GM23338 (cell line): Measurements from ENCODE around the gene KCNJ10. TPM values are rescaled to one million over a fixed set of nuclear protein-coding genes. Genes with fewer than 3 reads are reported as not detected.

ENCODE experiments used
- ATAC-seq: fragments of 200-7000 bp; cut with Tn5 transposase; 3 replicates; pipeline ENCODE4 v1.9.1; 2020
- DNase-seq: peaks from one replicate; pipeline ENCODE4 v3.0.0-alpha.2; 2015; ENCODE audit warnings: low spot score
- H2AFZ ChIP-seq: fragments of 200-600 bp; sonication (generic); 2 replicates; pipeline ENCODE4 v1.8.0; 2016; ENCODE audit warnings: antibody characterized with exemption, mild to moderate bottlenecking, moderate library complexity
- H3F3A ChIP-seq: fragments of 200-600 bp; sonication (generic); replicated peaks from 2 replicates; pipeline ENCODE4 v1.8.0; 2017; ENCODE audit warnings: antibody characterized with exemption, mixed run types, low read depth
- H3K27ac ChIP-seq: fragments of 200-600 bp; sonication (generic); 2 replicates; pipeline ENCODE4 v1.6.1; 2016; ENCODE audit warnings: low read depth
- H3K27me3 ChIP-seq: fragments of 200-600 bp; sonication (generic); 2 replicates; pipeline ENCODE4 v1.8.0; 2016; ENCODE audit warnings: mild to moderate bottlenecking, mixed run types, moderate library complexity; ENCODE audit not compliant: insufficient read depth
- H3K36me3 ChIP-seq: fragments of 200-600 bp; sonication (generic); 2 replicates; pipeline ENCODE4 v1.8.0; 2016; ENCODE audit warnings: mild to moderate bottlenecking; ENCODE audit not compliant: insufficient read depth
- H3K4me1 ChIP-seq: fragments of 200-600 bp; sonication (generic); 2 replicates; pipeline ENCODE4 v1.8.0; 2016; ENCODE audit warnings: mild to moderate bottlenecking, moderate library complexity; ENCODE audit not compliant: insufficient read depth
- H3K4me2 ChIP-seq: fragments of 200-600 bp; sonication (generic); 2 replicates; pipeline ENCODE4 v1.7.1; 2017; ENCODE audit warnings: mixed run types
- H3K4me3 ChIP-seq: fragments of 200-600 bp; sonication (generic); 2 replicates; pipeline ENCODE4 v1.6.1; 2016; ENCODE audit warnings: mixed run types
- H3K79me2 ChIP-seq: fragments of 200-600 bp; sonication (generic); replicated peaks from 2 replicates; pipeline ENCODE4 v1.8.0; 2017; ENCODE audit warnings: mild to moderate bottlenecking; ENCODE audit not compliant: insufficient read depth
- H3K9me2 ChIP-seq: fragments of 200-600 bp; sonication (generic); 2 replicates; pipeline ENCODE4 v1.8.0; 2017; ENCODE audit not compliant: insufficient read depth
- H4K20me1 ChIP-seq: fragments of 200-600 bp; sonication (generic); replicated peaks from 2 replicates; pipeline ENCODE4 v1.8.0; 2017; ENCODE audit warnings: mild to moderate bottlenecking; ENCODE audit not compliant: insufficient read depth
- H3K27ac Mint-ChIP-seq: 2 replicates; pipeline ENCODE4 v1.8.0; 2020; ENCODE audit warnings: inconsistent platforms, mild to moderate bottlenecking, moderate library complexity, mixed read lengths
- H3K27me3 Mint-ChIP-seq: 3 replicates; pipeline ENCODE4 v1.8.0; 2022; ENCODE audit warnings: low read depth, mild to moderate bottlenecking, moderate library complexity, mixed read lengths, inconsistent platforms; ENCODE audit not compliant: insufficient read depth, poor library complexity
- H3K36me3 Mint-ChIP-seq: 3 replicates; pipeline ENCODE4 v1.8.0; 2021; ENCODE audit warnings: low read depth, mild to moderate bottlenecking, inconsistent platforms, moderate library complexity, mixed read lengths
- H3K4me1 Mint-ChIP-seq: 3 replicates; pipeline ENCODE4 v1.8.0; 2020; ENCODE audit warnings: mild to moderate bottlenecking, inconsistent platforms, mixed read lengths
- H3K4me3 Mint-ChIP-seq: 3 replicates; pipeline ENCODE4 v1.8.0; 2021; ENCODE audit warnings: moderate library complexity, mild to moderate bottlenecking, inconsistent platforms, mixed read lengths
- H3K9me3 Mint-ChIP-seq: 3 replicates; pipeline ENCODE4 v1.8.0; 2020; ENCODE audit warnings: moderate library complexity, mild to moderate bottlenecking, inconsistent platforms, mixed read lengths
- CREB1 ChIP-seq: fragments of 250-450 bp; sonication (Bioruptor Pico); IDR thresholded peaks from 2 replicates; pipeline ENCODE4 v1.5.0; 2020; ENCODE audit warnings: low read depth, mild to moderate bottlenecking, moderate library complexity
- ETS1 ChIP-seq: IDR thresholded peaks from 2 replicates; pipeline ENCODE4 v1.6.1; 2016; ENCODE audit warnings: antibody characterized with exemption
- EZH2phosphoT487 ChIP-seq: fragments of 200-600 bp; sonication (generic); IDR thresholded peaks from one replicate; pipeline ENCODE4 v1.8.1; 2018; ENCODE audit warnings: antibody characterized with exemption; ENCODE audit not compliant: unreplicated experiment
- JUNB ChIP-seq: IDR thresholded peaks from one replicate; pipeline ENCODE4 v1.6.1; 2016; ENCODE audit warnings: antibody characterized with exemption; ENCODE audit not compliant: unreplicated experiment
- NANOG ChIP-seq: IDR thresholded peaks from 2 replicates; pipeline ENCODE4 v1.6.1; 2016; ENCODE audit warnings: antibody characterized with exemption, borderline replicate concordance
- POLR2AphosphoS5 ChIP-seq: IDR thresholded peaks from 2 replicates; pipeline ENCODE4 v1.6.1; 2016; ENCODE audit warnings: antibody characterized with exemption, low read depth
- REST ChIP-seq: IDR thresholded peaks from one replicate; pipeline ENCODE4 v1.6.1; 2018; ENCODE audit warnings: antibody characterized with exemption; ENCODE audit not compliant: unreplicated experiment
- STAT1 ChIP-seq: IDR thresholded peaks from one replicate; pipeline ENCODE4 v1.6.1; 2016; ENCODE audit warnings: antibody characterized with exemption; ENCODE audit not compliant: unreplicated experiment
- ZNF114 ChIP-seq: fragments of 250-450 bp; sonication (Bioruptor Pico); IDR thresholded peaks from 2 replicates; pipeline ENCODE4 v1.5.0; 2020; ENCODE audit warnings: mild to moderate bottlenecking, moderate library complexity
- ZNF331 ChIP-seq: fragments of 250-450 bp; sonication (Bioruptor Pico); IDR thresholded peaks from 2 replicates; pipeline ENCODE4 v1.5.0; 2020; ENCODE audit warnings: low read depth, mild to moderate bottlenecking, moderate library complexity
- polyA plus RNA-seq: library from polyadenylated mRNA; unstranded; fragments of >200 nt; fragmentation: Nextera tagmentation; extraction: Ambion mirVana; gene quantifications from 2 replicates; pipeline ENCODE4 v1.2.1, GENCODE V29; 2016
- total RNA-seq: library from RNA; depleted of rRNA; stranded (reverse); fragments of >200 nt; shearing (Covaris generic); gene quantifications from 2 replicates; pipeline ENCODE4 v1.2.3, GENCODE V29; 2014

KCNJ10 gene
- total and polyA plus RNA-seq, 2 experiments from 2014 or later: 1.4 to 2.8 TPM

- TF ChIP-seq ETS1 (no peak), CREB1 (CRISPR knock-in tag) (no peak), STAT1 (no peak)
These were observed 83.4 kb downstream of the KCNJ10 start (continued) for GRCh38 chr1:159986531-159986930.

- H3K9me3 Mint-ChIP-seq: no peaks in the 10 kb centered on the region
- H3K27me3 Mint-ChIP-seq: no peaks in the 10 kb centered on the region
- peaks cover 8% of the 10 kb centered on the region; the same call in 1 of the 2 replicates for H3K4me1 ChIP-seq
- ATAC-seq (no peak), DNase-seq (no peak)
- no peaks in the 10 kb centered on the region for H4K20me1 ChIP-seq
- H3K27me3 ChIP-seq: no peaks in the 10 kb centered on the region
- H3K27ac ChIP-seq: no peak overlapping the region
- no peaks in the 10 kb centered on the region for H3K36me3 ChIP-seq
- H3K9me2 ChIP-seq: no peaks in the 10 kb centered on the region
- no peak overlapping the region for H3K4me3 ChIP-seq
- H3F3A ChIP-seq: no peaks in the 10 kb centered on the region
- no peak overlapping the region for H3K4me2 ChIP-seq
- H3K79me2 ChIP-seq: no peaks in the 10 kb centered on the region
- H2AFZ ChIP-seq: no peak overlapping the region
- H3K4me3 Mint-ChIP-seq: no peak overlapping the region
- no peak overlapping the region for H3K27ac Mint-ChIP-seq
- H3K4me1 Mint-ChIP-seq: peaks cover 13% of the 10 kb centered on the region
- TF ChIP-seq ZNF114 (CRISPR knock-in tag): no peak
- no peaks in the 10 kb centered on the region for H3K36me3 Mint-ChIP-seq
These were observed 83.9 kb downstream of the KCNJ10 start for GRCh38 chr1:159986093-159986492.

- H3F3A ChIP-seq: no peaks in the 10 kb centered on the region
- H3K4me3 ChIP-seq: no peak overlapping the region
- ATAC-seq (no peak), DNase-seq (no peak)
- no peak overlapping the region for H3K4me2 ChIP-seq
- no peak overlapping the region for H3K4me3 Mint-ChIP-seq
- no peaks in the 10 kb centered on the region for H3K36me3 ChIP-seq
- H3K36me3 Mint-ChIP-seq: no peaks in the 10 kb centered on the region
- H3K9me3 Mint-ChIP-seq: no peaks in the 10 kb centered on the region
- H2AFZ ChIP-seq: no peak overlapping the region
- no peak overlapping the region for H3K27ac Mint-ChIP-seq
- H4K20me1 ChIP-seq: no peaks in the 10 kb centered on the region
- TF ChIP-seq STAT1: no peak
- TF ChIP-seq EZH2phosphoT487: no peak
- TF ChIP-seq ZNF331 (CRISPR knock-in tag): no peak
- TF ChIP-seq NANOG: no peak
- no peak for TF ChIP-seq CREB1 (CRISPR knock-in tag)
- no peak for TF ChIP-seq POLR2AphosphoS5
- no peak for TF ChIP-seq REST
- no peak for TF ChIP-seq JUNB
- TF ChIP-seq ETS1: no peak
- no peaks in the 10 kb centered on the region for H3K79me2 ChIP-seq
- no peaks in the 10 kb centered on the region for H3K27me3 ChIP-seq
- peaks cover 2% of the 10 kb centered on the region for H3K27me3 Mint-ChIP-seq
- H3K4me1 ChIP-seq: peaks cover 5% of the 10 kb centered on the region; the same call in 1 of the 2 replicates
- H3K27ac ChIP-seq: no peak overlapping the region
- peaks cover 12% of the 10 kb centered on the region for H3K4me1 Mint-ChIP-seq
- no peaks in the 10 kb centered on the region for H3K9me2 ChIP-seq
These were observed 84.5 kb downstream of the KCNJ10 start for GRCh38 chr1:159985473-159985872.
